Transverse colon (tissue), 4 donors: ENCODE results near the gene TCEA3. TPM values are rescaled to one million over a fixed set of nuclear protein-coding genes. Genes with fewer than 3 reads are reported as not detected.

Experiments used
- DNase-seq: peaks from one replicate; pipeline ENCODE4 v3.0.0-alpha.2; 2019
- H3K27ac ChIP-seq, 4 donors: fragments of 200-600 bp; sonication (generic); 2 replicates each; pipeline ENCODE4 v1.5.1; 2016 to 2018; ENCODE audit warnings: inconsistent platforms in 4 of 4
- H3K27me3 ChIP-seq: fragments of 200-600 bp; sonication (generic); 2 replicates; pipeline ENCODE4 v1.5.1; 2017; ENCODE audit warnings: inconsistent platforms
- H3K36me3 ChIP-seq, 4 donors: fragments of 200-600 bp; sonication (generic); 2 replicates each; pipeline ENCODE4 v1.5.1; 2017 to 2019; ENCODE audit warnings: inconsistent platforms in 4 of 4
- H3K4me1 ChIP-seq, 4 donors: fragments of 200-600 bp; sonication (generic); 2 replicates each; pipeline ENCODE4 v1.5.1; 2017 to 2020; ENCODE audit warnings: inconsistent platforms in 4 of 4
- H3K4me3 ChIP-seq, 4 donors: fragments of 200-600 bp; sonication (generic); 1 replicate in 1 of 4; 2 replicates in 3 of 4; pipeline versions ENCODE4 v1.5.1 to v1.6.1; 2017 to 2019; ENCODE audit warnings: inconsistent platforms in 4 of 4
- H3K9me3 ChIP-seq, 2 donors: fragments of 200-600 bp; sonication (generic); 2 replicates each; pipeline ENCODE4 v1.5.1; 2017 to 2019; ENCODE audit warnings: inconsistent platforms in 2 of 2
- EP300 ChIP-seq: sonication (generic); formaldehyde crosslinking; IDR thresholded peaks from one replicate; pipeline ENCODE4 v1.6.1; 2017; ENCODE audit warnings: antibody characterized with exemption, low read depth
- POLR2A ChIP-seq: fragments of 450-650 bp; IDR thresholded peaks from one replicate; pipeline ENCODE4 v1.6.1; 2016; ENCODE audit warnings: antibody characterized with exemption, mild to moderate bottlenecking, moderate library complexity
- POLR2AphosphoS5 ChIP-seq, 3 donors: sonication (generic); formaldehyde crosslinking; IDR thresholded peaks; one replicate each; pipeline ENCODE4 v1.6.1; 2016; ENCODE audit warnings: antibody characterized with exemption in 3 of 3
- WGBS, 2 donors: methylation state at CpG; one replicate each; pipeline ENCODE4 v1.1.5; 2018; ENCODE audit warnings: low coverage in 1 of 2; 5-methylcytosine and 5-hydroxymethylcytosine counted together
- in situ Hi-C, 4 donors: fragments of 200-750 bp; cut with MboI; loops; one replicate each; pipeline versions ENCODE4 v1.15.0 to v1.15.1; 2017; ENCODE audit warnings: low sequenced_read_pairs in 3 of 4, low pct_ligation_motif_present in 1 of 4, low pct_unique_long_range_greater_than_20kb in 1 of 4
- intact Hi-C: fragments of 100-400 bp; cut with DNase I; formaldehyde crosslinking; loops from one replicate; pipeline ENCODE4 v1.15.1; 2023; ENCODE audit warnings: low total_unique reads
- total RNA-seq, 4 donors: library from RNA; depleted of rRNA; stranded (reverse); fragments of >200 nt; gene quantifications; one replicate each; pipeline ENCODE4 v1.1.0, GENCODE V29; 2016
- TF ChIP-seq, protein P1 (sequence below), 5 experiments: fragments of 200-600 bp in 3 of 5; fragments of 450-650 bp in 2 of 5; sonication (generic) in 3 of 5; IDR thresholded peaks; 1 replicate in 2 of 5; 2 replicates in 3 of 5; pipeline ENCODE4 v1.5.1; 2016 to 2017; ENCODE audit warnings: antibody characterized with exemption in 5 of 5, inconsistent platforms in 3 of 5, mild to moderate bottlenecking in 2 of 5, moderate library complexity in 1 of 5

TCEA3 gene
- total RNA-seq, 4 donors from 2014 or later: 137 to 761 (median 198) TPM

DNA sequence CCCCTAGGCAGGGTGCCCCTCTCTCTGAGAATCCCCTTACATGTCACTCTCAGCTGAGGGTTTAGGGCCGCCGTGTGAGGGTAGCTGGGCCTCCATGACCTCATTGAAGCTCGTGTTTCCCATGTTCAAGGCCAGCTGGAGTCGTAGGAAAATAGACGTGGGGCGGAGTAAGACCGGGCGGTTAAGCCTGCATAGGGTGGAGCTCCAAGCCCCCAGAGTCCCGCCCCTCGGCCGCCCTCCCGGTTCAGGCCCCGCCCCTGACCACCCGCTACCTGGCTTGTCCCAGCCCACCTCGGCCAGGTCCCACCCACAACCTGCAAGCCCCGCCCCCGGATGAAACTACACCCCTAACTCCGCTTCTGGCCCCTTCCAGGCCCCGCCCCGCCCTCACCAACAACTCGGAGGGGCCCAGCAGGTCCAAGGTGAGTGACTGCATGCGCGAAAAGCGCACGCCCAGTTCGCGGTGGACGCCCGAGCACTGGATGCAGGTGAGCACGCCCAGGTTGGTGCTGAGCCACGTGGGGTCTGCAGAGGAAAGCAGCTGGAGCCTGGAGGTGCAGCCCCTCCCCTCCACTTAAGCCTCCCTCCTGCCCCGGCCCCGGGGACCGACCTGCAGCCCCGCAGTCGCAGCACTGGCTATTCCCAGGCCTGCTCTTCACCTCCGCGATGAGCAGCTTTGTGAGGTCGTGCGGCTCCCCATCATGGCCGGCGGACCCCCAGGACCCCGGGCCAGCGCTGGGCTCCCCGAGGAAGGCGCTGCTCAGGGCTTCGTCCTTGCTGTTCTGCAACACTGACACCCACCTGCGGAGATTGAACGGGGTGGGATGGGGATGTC is 12.2 kb upstream of the TCEA3 start:
- no peak overlapping the region for H3K4me3 ChIP-seq
- intact Hi-C loops (no loop called here), in situ Hi-C loops (no loop called here)
- peak overlapping the region; percentile 70 to 87 (median 86) for H3K27ac ChIP-seq
- peaks cover 0 to 4% (median 0%) of the 10 kb centered on the region in 4 donors for H3K36me3 ChIP-seq
- peaks cover 0 to 19% (median 15%) of the 10 kb centered on the region in 4 donors for H3K4me1 ChIP-seq
- H3K27me3 ChIP-seq: no peaks in the 10 kb centered on the region
- 65% methylated on average over 45 of the region's 49 CpGs; no CpG with 5 or more reads in 1 of the 2 donors for WGBS, 2 donors
- H3K9me3 ChIP-seq: no peaks in the 10 kb centered on the region
- DNase-seq: peak; percentile 95
- TF ChIP-seq POLR2A (peak; percentile 33), EP300 (no peak)

DNA sequence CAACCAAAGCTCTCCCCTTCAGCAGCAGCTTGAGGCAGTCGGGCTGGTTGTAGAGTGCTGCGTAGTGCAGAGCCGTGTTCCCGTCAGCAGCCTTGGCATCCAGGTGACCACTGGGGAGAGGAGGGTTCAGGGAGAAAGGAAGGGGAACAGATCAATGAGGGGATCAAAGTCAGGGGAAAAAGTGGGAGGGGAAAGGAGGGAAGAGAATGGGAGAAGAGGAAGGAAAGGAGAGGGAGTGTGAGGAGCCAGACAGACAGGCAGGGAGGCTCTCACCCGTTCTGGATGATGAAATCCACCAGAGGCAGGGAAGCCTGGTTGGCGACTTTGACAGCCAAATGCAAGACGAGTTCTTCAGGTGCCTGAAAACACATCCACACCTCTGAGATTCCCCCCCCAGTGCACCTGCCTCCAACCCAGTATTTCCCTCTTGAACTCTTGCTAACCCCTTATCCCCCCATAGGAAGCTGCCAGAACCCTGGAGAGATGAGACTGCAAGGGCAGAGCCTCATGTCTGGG is 9.8 kb upstream of the TCEA3 start:
- Histone ChIP-seq H3K27me3 (no peaks in the 10 kb centered on the region), H3K4me1 (peaks cover 0 to 19% (median 15%) of the 10 kb centered on the region in 4 donors), H3K9me3 (no peaks in the 10 kb centered on the region), H3K4me3 (no peak overlapping the region), H3K36me3 (peaks cover 0 to 7% (median 2%) of the 10 kb centered on the region in 4 donors), H3K27ac (no peak overlapping the region)
- TF ChIP-seq EP300 (no peak), POLR2A (no peak), POLR2AphosphoS5 (IDR thresholded peaks at IDR 0.05) (no peak)
- TF ChIP-seq, protein P1, sequence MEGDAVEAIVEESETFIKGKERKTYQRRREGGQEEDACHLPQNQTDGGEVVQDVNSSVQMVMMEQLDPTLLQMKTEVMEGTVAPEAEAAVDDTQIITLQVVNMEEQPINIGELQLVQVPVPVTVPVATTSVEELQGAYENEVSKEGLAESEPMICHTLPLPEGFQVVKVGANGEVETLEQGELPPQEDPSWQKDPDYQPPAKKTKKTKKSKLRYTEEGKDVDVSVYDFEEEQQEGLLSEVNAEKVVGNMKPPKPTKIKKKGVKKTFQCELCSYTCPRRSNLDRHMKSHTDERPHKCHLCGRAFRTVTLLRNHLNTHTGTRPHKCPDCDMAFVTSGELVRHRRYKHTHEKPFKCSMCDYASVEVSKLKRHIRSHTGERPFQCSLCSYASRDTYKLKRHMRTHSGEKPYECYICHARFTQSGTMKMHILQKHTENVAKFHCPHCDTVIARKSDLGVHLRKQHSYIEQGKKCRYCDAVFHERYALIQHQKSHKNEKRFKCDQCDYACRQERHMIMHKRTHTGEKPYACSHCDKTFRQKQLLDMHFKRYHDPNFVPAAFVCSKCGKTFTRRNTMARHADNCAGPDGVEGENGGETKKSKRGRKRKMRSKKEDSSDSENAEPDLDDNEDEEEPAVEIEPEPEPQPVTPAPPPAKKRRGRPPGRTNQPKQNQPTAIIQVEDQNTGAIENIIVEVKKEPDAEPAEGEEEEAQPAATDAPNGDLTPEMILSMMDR (IDR thresholded peaks at IDR 0.05): no peak
- 52 to 84% methylated on average over 2 to 7 of the region's 7 CpGs for WGBS, 2 donors
- intact Hi-C loops: no loop called here
- DNase-seq: no peak
- in situ Hi-C loops: no loop called here

DNA sequence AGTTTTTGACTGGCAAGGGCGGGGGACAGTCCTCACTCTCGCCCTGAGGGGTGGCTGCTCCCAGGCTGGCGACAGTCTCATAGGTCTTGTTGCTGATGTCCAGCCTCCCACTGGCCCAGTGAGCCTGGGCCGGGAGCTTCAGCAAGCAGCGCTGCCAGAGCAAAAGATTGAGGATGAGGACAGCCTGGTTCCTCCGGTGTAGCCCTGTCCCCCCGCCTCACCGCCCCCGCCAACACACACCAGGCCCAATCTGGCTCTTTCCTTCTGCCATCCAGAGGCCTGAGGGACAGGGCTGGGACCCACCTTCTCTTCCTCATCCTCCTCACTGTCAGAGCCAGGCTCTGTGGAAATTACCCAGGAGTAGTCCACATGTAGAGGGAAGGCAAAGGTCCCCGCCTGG is 8.6 kb upstream of the TCEA3 start:
- no peaks in the 10 kb centered on the region for H3K9me3 ChIP-seq
- peaks cover 0 to 19% (median 15%) of the 10 kb centered on the region in 4 donors for H3K4me1 ChIP-seq
- no peak for DNase-seq
- H3K27me3 ChIP-seq: no peaks in the 10 kb centered on the region
- peaks cover 0 to 7% (median 2%) of the 10 kb centered on the region in 4 donors for H3K36me3 ChIP-seq
- no peak overlapping the region for H3K27ac ChIP-seq
- WGBS, 2 donors: 94% methylated on average over 10 of the region's 10 CpGs; no CpG with 5 or more reads in 1 of the 2 donors
- intact Hi-C loops (no loop called here), in situ Hi-C loops (no loop called here)
- no peak overlapping the region for H3K4me3 ChIP-seq
- no peak for TF ChIP-seq POLR2AphosphoS5 (IDR thresholded peaks at IDR 0.05)
- TF ChIP-seq POLR2A: no peak
- TF ChIP-seq, protein P1 (IDR thresholded peaks at IDR 0.05): no peak
- TF ChIP-seq EP300: no peak

DNA sequence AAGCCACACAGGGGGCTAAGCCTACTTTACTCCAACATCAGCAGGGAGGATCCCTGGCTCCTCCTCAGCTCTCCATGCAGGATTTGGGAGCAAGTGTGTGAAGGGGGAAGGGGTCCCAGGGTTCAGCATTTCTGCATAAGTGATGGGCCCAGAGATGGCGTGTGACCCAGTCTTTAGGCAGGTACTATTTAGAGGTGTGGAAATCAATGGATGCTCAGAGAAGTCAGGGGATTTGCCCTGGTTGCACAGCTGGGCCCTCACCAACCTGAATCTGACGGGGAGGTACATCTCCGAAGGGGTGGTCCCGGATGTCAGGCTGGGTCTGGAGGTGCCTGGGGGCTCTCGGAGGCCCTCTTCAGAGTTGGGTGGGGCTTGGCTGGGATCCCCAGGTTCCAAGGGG is 6.9 kb upstream of the TCEA3 start:
- H3K4me1 ChIP-seq: peaks cover 0 to 19% (median 11%) of the 10 kb centered on the region in 4 donors
- WGBS, 2 donors: 98% methylated on average over 5 of the region's 5 CpGs; no CpG with 5 or more reads in 1 of the 2 donors
- intact Hi-C loops (no loop called here), in situ Hi-C loops (no loop called here)
- H3K36me3 ChIP-seq: peaks cover 0 to 7% (median 2%) of the 10 kb centered on the region in 4 donors
- DNase-seq: no peak
- H3K4me3 ChIP-seq: no peak overlapping the region
- no peak overlapping the region for H3K27ac ChIP-seq
- TF ChIP-seq POLR2A: no peak
- TF ChIP-seq, protein P1 (IDR thresholded peaks at IDR 0.05): no peak
- no peak for TF ChIP-seq POLR2AphosphoS5 (IDR thresholded peaks at IDR 0.05)
- TF ChIP-seq EP300: no peak
- H3K9me3 ChIP-seq: no peaks in the 10 kb centered on the region
- no peaks in the 10 kb centered on the region for H3K27me3 ChIP-seq
